Myocyte (in vitro differentiated cells): ENCODE measurements around the gene SLC22A12. TPM values are rescaled to one million over a fixed set of nuclear protein-coding genes. Genes with fewer than 3 reads are reported as not detected.
A peak's percentile ranks its signal among the peaks of the same experiment; 100 is the strongest.

Experiments
- DNase-seq: peaks from one replicate; pipeline ENCODE4 v3.0.0-alpha.2; 2012; ENCODE audit warnings: low read depth
- total RNA-seq: library from RNA; depleted of rRNA; stranded (reverse); fragments of >200 nt; gene quantifications from 2 replicates; pipeline ENCODE4 v1.2.3, GENCODE V29; 2014

SLC22A12 gene
- total RNA-seq, 1 donor from 2014 or later = not detected

DNA sequence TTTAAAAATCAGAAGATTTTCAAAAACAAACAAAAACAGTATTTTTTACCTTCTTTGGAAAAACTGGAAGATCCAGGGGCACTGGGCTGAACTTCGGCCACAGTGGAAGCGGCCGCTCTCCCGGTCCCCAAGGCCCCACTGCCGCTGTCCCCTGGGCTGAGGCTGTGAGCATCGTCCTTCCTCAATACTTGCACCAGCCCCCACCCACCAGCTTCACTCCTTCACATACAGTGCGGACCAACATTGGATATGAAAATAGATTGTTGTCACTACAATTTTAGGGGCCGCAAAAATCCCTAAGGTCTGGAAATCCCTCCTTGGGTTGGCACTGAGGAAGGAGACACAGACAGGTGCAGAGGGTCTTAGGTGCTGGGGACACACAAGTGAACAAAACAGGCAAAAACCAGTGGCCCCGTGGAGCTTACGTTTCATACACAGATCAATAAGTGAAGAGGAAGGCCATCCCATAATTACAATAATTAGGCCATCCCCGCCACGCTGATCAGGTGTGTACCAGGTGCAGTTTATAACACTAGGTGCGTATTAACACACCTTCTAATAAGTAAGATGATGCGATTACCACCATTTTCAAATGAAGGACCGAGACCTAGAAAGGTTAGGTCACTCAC is 28.2 kb upstream of the SLC22A12 start:
- DNase-seq = no peak

DNA sequence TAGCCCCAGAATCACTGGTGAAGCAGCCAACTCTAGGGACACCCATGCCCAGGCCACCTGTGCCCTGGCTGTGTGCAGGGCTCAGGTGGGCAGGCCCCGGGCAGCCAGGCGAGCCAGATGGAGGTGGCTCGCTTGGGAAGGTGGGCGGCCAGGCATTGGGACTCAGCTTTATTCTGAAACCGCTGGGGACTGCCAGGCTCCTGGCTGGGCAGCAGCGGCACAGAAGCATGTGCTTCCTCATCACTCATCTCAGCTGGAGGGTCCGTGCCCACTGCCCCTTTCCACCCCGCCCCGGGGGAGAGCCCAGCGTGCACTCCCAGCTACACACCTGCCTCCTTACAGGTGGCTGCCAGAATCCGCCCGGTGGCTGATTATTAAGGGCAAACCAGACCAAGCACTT is 27.1 kb upstream of the SLC22A12 start:
- DNase-seq = no peak

DNA sequence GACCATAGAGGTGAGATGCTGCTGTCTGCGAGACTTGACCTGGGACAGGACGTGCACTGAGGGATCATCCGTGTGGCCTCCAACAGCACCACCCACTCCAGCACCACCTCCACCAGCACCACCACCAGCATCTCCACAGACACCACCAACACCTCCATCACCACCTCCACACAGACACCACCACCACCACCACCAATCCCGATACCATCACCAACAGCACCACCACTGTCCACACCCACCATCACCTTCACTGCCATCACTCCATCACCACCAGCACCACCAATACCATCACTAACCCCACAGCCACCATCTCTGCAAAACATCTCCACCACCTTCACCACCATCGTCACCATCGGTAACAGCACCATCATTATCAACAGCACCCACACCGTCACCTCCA is 26.6 kb upstream of the SLC22A12 start:
- no peak for DNase-seq

DNA sequence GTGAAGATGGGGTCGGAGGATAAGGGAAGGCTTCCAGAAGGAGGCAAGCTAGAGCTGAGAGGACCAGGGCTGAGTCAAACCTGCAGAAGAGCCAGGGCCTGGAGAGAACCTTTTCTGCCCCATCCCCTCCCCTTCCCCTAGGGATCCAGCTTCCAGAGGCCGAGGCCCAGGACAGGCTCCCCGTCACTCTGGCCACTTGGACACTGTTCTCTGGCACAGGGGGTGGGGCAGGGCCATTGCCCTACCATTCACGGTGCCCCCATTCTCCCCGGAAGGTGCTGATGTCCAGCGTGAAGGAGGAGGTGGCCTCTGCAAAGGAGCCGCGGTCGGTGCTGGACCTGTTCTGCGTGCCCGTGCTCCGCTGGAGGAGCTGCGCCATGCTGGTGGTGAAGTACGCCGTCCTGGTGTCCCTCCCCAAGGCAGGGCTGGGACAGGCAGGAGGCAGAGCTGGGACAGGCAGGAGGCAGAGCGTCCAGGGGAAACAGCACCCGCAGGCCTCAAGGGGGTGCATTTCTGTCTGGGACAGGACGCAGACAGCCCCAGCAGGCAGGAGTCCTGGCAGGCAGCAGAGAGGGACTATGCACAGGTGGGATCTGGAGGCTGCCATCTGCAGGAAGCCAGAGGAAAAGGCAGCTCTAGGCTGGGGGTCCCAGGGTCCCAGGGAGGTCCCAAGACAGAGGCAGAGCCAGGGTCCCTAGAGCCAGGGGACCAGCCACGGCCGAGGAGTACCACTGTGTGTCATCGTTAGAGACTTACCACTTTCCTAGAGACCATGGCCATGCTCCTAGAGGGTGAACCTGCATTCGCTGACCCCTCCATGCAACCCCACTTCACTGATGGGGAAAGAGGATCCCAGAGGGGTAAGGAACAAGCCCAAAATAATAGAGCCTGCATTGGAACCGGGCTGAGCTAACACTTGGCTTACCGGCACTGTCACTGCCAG is 25.8 kb upstream of the SLC22A12 start:
- DNase-seq = no peak

DNA sequence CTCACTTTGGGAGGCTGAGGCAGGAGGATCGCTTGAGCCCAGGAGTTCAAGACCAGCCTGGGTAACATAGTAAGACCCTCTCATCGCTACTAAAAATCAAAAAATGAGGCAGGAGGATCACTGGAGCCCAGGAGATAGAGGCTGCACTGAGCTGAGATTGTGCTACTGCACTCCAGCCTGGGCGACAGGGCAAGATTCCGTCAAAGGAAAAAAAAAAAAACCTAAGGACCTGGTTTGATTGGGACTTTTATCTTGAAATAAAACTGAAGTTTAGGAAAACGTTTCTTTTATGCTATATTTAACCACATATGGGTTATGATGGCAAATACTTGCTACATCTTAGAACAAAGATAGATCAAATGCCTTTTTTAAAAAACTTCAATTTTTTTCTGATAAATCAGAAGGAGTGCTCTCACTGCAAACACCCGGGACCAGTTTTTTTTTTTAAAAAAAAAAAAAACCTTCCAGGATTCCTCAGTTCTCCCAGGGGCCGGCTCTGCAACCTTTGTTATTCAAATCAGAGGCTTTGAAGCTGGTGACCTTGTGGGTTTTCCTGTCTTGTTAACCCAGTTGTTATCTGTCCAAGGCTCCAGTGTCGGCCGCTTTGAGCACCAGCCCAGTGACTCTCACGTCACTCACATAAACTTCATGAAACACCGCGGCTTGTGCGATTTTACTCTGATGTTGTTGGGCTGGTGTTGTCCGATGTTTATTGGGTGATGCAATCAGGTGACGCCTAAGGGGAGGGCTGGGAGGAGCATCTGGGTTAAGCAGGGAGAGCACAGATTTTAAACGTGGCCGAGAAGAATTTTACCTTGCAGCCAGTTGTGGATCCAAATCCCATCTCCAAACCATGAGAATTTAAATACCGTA is 24.7 kb upstream of the SLC22A12 start:
- DNase-seq = peak; percentile 53

DNA sequence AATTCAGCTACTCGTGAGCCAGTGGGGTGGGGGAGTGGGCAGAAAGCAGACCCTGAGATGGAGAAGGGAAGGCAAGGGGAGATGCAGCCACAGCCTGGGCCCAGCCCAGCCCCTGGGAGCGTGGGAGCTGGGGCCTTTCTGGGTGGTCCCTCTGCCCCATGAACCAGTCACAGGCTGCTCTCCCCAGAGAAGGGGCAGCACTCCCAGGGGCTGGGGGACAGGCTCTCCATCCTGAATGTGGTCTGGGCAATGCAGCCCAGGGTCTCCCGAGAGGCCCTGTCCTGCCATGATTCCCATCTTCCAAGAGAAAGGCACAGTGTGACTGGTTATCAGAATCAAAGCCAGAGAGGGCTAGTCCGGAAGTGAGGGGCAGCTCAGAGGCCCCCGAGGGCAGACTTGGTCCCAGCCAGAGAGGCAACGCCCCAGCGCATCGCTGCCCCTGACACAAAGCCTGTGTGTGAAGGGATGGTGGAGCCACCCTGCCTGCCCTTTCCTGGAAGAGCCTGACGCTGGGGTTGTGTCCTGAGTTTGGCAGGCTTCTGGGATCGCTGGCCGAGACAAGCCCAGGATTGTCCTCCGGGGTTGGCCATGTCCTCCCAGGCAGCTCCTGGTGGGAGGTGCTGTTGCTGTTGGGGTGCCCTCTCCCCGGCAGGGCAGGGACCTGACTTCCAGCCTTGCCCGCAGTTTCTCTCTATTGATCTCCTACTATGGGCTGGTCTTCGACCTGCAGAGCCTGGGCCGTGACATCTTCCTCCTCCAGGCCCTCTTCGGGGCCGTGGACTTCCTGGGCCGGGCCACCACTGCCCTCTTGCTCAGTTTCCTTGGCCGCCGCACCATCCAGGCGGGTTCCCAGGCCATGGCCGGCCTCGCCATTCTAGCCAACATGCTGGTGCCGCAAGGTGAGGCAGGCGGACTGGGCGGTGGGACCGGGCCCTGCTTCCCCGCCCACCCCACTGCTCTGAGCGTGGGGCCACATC is 23.8 kb upstream of the SLC22A12 start:
- no peak for DNase-seq

DNA sequence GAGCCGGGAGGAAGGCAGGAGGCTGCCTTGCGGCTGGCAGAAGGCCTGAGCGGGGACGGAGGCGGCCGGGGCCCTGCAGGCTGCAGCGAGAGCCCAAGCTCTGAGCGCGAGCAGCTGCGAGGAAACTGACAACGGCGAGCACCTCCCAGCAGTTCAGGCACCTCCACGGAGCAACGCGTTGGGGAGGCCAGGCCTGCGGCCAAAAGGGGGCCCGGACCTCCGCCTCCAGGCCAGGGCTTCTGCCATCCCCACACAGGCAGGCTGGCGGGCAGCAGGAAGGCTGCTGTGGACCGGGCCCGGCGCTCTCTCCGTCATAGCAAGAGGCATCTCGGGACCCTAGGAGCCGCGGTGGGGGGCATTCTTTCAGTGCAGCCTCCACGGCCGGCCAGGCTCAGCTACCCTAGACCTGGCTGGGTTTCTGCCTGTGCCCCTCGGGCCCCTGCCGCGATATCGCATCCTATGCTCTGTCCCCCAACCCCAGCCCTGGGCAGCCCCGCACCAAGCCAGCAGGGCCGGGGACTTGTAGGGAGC is 22.9 kb upstream of the SLC22A12 start:
- no peak for DNase-seq

DNA sequence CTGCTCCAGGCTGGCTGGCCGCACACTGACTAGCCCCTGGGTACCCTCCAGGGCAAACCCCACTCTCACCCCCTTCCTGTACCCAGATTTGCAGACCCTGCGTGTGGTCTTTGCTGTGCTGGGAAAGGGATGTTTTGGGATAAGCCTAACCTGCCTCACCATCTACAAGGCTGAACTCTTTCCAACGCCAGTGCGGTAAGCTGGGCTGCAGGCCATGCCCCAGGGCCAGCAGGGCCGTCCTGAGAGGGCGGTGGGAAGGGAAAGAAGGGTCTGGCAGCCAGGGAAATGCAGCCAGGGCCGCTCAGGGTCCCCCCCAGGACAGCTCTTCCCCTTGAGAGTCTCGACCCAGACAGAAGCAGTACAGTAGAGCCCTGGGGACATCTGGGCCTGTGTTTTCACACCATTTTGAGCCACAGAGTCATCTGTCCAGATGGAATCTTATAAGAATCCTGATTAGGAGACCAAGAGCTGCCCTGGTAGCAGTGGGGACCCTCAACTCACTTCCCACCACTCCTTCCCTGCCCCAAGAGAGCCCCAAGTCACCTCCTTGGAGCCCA is 22.4 kb upstream of the SLC22A12 start:
- no peak for DNase-seq

DNA sequence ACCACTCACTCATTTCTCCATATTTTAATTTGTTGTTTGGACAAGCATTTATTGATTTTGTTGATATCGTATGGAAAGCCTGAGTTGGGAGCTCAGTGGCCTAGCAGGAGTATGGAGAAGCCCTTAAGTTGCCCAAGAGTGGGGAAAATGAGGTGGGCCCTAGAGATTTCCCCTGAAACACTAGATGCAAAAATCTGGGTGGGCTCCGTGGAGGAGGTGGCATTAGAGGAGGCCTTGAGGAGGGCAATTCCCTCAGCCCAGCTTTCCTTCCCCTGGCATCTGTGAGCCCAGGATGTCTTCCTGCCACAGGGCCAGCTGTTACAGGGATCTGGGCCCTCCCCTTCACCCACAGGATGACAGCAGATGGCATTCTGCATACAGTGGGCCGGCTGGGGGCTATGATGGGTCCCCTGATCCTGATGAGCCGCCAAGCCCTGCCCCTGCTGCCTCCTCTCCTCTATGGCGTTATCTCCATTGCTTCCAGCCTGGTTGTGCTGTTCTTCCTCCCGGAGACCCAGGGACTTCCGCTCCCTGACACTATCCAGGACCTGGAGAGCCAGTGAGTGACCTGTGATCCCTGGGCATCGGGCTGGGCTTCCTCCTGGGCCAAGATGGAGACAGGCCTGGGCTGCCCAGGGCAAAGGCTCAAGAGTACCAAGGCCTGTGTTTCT is 21.6 kb upstream of the SLC22A12 start:
- DNase-seq = peak; percentile 4

DNA sequence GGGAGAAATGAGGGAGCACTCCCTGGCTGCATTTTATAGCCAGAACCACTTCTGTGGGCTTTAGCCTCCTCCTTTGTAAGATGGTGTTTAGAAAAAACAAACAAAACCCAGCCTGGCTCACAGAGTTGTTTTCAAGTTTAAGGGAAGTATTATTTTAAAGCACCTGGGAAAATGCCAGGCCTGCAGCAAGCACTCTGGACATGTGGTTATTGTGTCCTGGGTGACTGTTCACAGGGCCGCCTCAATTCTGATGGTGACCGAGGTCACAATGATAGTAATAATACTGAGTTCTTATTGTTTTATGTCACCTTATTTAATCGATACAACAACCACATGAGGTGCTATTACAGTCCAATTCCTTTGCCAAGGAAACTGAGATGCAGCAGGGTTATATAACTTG is 20.7 kb upstream of the SLC22A12 start:
- DNase-seq = no peak

DNA sequence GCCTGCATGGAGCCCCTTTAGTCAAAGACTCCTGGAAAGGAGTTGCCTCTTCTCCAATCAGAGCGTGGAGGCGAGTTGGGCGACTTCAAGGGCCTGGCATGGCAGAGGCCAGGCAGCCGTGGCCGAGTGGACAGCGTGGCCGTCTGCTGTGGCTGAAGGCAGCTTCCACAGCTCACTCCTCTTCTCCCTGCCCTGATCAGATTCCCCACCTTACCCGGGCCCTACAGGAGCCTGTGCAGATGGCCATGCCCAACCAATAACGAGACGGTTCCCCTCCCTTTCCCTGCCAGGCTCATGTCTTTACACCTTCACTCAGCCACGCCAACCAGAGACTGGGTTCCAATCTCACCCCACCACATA is 20.0 kb upstream of the SLC22A12 start:
- no peak for DNase-seq

DNA sequence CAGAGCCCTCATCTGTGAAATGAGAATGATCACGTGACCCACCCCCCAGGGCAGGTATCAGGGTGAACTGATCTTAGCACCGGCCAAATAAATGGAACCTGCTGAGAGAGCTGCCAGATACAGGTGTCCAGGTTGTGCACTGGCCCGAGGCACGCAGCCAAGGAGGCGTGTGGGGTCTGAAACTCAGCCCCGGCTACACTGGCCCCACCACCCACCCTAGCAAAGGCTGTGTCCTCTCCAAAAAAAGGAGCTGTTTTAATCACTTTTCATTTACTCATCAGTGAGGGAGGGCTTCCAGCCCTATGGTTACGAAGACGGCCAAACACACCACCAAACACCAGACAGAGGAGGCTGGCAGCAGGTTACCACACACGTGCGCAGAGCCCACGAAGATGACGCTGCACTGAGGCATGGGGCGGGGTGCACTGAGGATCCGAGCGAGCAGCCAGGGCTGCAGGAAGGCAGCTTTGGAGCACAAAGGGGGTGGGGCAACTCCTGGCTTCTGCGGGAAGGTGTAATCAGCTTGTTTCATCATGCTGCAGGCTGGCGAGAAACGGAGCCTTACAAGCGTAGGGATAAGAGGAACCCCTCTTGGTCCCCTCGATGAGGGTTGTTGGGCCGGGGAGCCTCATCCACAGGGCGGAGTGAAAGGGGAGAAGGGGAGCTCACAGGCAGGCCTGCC is 19.5 kb upstream of the SLC22A12 start:
- DNase-seq = no peak

DNA sequence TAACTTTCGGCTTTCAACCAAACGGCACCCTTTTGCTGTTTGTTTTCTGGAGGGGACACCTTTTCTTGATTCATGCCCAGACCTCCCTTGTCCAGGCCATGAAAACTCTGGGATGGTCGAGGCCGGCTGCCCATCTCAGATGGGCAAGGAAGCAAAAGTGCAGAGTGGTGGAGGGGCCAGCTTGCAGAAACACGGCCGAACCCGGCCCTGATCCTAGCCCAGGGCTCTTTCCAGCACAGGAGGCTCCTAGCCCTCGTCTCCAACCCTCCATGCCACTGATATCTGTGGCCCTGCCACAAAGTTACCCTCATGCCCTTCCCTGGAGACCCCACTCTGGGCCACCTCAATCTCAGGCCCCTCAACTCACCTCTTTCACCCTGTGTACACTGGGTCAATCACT is 18.9 kb upstream of the SLC22A12 start:
- DNase-seq = no peak

DNA sequence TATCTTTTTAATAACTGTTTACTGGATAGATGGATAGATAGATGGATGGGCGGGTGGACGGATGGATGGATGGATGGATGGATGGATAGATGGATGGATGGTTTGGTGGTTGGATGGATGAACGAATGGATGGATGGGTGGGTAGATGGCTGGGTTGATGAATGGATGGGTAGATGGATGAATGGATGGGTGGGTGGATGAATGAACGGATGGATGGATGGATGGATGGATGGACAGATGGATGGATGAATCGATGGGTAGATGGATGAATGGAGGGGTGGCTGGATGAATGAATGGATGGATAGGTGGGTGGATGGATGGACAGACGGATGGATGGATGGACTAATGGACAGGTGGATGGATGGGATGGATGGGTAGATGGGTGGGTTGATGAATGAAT is 13.8 kb upstream of the SLC22A12 start:
- no peak for DNase-seq

DNA sequence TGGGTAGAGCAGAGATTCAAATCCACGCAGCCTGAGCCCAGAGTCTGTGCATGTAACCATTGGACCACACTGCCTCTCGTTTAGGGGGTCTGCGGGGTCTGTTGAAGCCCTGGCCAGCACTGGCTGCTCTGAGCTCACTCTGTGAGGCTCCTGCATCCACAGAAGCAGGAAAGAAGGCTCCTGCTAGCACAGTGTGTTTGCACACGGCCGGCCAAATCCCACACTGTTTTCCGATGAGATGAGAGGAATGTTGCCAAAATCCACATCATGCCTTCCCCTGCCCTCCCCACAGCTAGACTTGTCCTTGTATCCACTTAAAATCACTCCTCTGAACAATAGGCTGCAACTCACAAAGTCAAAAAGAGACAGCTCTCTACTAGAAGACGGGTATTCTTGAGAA is 10.6 kb upstream of the SLC22A12 start:
- no peak for DNase-seq

DNA sequence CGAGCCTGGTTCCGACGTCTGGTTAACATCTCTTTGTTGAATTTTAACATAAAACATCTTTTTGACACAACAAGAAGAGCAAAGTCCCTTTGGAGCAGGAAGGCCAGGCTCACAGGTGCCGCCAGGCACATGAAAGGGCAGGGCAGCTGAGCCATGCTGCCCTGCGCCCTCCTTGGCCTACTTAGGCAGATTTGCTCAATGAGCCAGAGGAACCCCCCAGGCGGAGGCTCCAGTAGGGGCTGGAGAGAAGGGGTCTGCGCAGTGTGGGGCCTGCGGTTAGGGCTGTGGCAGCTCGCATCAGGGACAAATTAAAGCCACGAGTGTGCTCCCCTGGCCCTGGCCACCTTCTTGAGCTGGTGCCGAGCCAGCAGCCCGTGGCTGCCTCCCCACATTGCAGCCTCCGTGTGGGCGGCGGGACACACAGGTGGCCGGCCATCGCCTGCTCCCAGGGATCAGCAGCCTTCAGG is 9.9 kb upstream of the SLC22A12 start:
- no peak for DNase-seq

DNA sequence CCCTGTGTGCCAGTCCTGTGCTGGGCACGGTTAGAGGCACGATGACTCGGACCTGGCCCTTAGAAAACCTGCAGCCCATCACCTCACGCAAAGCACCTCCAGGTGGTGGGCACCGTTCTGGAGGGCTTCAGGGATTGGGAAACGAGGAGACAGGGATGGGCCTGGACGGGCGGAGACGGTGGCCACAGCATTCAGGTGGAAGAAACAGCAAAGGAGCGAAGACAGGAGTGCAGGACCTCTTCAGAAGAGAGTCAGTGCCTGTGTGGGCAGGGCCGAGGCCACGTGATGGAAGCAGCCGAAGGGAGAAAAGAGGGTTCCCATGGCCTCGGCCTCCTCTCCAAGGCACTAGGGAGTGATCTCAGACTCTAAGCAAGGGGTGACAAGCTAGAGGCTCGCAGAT is 8.1 kb upstream of the SLC22A12 start:
- no peak for DNase-seq
